HEK293 (cell line): ENCODE measurements around the gene UGGT2.

Experiments used
- MZF1 ChIP-seq: fragments of 450-650 bp; formaldehyde crosslinking; IDR thresholded peaks from 2 replicates; pipeline ENCODE4 v1.5.1; 2017; ENCODE audit warnings: missing biosample characterization, missing genetic modification characterization, borderline replicate concordance
- TF ChIP-seq, protein P1 (sequence below): fragments of 450-650 bp; formaldehyde crosslinking; IDR thresholded peaks from 2 replicates; pipeline ENCODE4 v1.5.1; 2016; ENCODE audit warnings: missing biosample characterization, missing genetic modification characterization

DNA sequence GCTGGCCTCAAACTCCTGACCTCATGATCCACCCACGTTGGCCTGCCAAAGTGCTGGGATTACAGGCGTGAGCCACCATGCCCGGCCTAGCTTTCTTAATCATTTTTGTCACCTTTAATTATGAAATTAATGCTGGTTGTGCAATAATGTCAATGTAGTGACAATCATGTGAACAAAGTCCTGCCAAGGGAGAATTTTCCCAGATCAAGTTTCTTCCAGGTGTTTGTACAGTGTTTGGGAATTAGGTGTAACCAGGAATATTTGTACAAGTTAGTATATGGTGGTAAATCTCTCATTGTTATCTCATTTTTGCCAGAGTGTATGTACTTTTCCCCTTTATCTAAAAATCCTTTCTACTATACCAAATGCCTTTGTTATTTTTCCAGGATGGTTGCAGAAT, 171.1 kb downstream of the UGGT2 start:
- TF ChIP-seq, protein P1, sequence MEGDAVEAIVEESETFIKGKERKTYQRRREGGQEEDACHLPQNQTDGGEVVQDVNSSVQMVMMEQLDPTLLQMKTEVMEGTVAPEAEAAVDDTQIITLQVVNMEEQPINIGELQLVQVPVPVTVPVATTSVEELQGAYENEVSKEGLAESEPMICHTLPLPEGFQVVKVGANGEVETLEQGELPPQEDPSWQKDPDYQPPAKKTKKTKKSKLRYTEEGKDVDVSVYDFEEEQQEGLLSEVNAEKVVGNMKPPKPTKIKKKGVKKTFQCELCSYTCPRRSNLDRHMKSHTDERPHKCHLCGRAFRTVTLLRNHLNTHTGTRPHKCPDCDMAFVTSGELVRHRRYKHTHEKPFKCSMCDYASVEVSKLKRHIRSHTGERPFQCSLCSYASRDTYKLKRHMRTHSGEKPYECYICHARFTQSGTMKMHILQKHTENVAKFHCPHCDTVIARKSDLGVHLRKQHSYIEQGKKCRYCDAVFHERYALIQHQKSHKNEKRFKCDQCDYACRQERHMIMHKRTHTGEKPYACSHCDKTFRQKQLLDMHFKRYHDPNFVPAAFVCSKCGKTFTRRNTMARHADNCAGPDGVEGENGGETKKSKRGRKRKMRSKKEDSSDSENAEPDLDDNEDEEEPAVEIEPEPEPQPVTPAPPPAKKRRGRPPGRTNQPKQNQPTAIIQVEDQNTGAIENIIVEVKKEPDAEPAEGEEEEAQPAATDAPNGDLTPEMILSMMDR = no peak
- no peak for TF ChIP-seq MZF1 (tag by site-specific recombination)
